Spleen (tissue), 7 donors: Measurements from ENCODE around the gene ALOX12B.

Experiments
- POLR2A ChIP-seq, 3 donors: fragments of 450-650 bp; IDR thresholded peaks; one replicate each; pipeline ENCODE4 v1.5.1; 2017; ENCODE audit warnings: antibody characterized with exemption in 3 of 3, mild to moderate bottlenecking in 1 of 3
- POLR2AphosphoS5 ChIP-seq, 3 donors: sonication (generic); formaldehyde crosslinking; IDR thresholded peaks; one replicate each; pipeline ENCODE4 v1.5.1; 2017; ENCODE audit warnings: antibody characterized with exemption in 3 of 3
- TF ChIP-seq, protein P1 (sequence below), 11 experiments: fragments of 200-600 bp in 7 of 11; fragments of 450-650 bp in 4 of 11; sonication (generic) in 4 of 11; IDR thresholded peaks in 8 of 11; conservative IDR thresholded peaks in 3 of 11; 1 replicate in 7 of 11; 2 replicates in 4 of 11; pipeline versions ENCODE4 v1.4.0 to v1.8.0; 2016 to 2021; ENCODE audit warnings: antibody characterized with exemption in 11 of 11, inconsistent platforms in 4 of 11, mild to moderate bottlenecking in 1 of 11
- donor health status: DM: no; HTN: no; CAD: no; lungs with moderate emphysema.
- donor health status: DM: no; HTN: no; CAD: no.
- donor health status: DM: no; HTN: no; CAD: no.

DNA sequence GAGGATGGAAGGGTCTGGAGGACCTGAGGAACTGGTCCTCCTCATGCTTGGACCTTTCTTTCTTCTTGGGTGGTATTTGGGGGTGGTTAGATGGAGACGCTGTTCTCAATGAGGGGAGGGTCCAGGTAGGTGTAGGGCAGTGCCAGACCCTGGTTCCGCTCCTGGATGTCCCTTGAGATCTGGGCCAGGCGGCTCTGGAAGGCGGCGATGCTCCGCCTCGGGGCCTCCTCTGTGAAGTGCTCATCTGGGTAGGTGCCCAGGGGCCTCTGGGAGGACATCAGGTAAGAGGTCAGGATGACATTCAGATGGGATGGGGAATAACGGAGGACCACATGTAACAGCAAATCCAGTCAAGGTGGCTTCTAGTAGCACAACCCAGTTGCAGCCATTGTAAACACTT lies 9.0 kb upstream of the ALOX12B start:
- TF ChIP-seq POLR2A (IDR thresholded peaks at IDR 0.05), result no peak
- TF ChIP-seq, protein P1, sequence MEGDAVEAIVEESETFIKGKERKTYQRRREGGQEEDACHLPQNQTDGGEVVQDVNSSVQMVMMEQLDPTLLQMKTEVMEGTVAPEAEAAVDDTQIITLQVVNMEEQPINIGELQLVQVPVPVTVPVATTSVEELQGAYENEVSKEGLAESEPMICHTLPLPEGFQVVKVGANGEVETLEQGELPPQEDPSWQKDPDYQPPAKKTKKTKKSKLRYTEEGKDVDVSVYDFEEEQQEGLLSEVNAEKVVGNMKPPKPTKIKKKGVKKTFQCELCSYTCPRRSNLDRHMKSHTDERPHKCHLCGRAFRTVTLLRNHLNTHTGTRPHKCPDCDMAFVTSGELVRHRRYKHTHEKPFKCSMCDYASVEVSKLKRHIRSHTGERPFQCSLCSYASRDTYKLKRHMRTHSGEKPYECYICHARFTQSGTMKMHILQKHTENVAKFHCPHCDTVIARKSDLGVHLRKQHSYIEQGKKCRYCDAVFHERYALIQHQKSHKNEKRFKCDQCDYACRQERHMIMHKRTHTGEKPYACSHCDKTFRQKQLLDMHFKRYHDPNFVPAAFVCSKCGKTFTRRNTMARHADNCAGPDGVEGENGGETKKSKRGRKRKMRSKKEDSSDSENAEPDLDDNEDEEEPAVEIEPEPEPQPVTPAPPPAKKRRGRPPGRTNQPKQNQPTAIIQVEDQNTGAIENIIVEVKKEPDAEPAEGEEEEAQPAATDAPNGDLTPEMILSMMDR (IDR thresholded peaks at IDR 0.05 in 8 of 11, conservative IDR thresholded peaks at IDR 0.05 in 3 of 11), result no peak
- TF ChIP-seq POLR2AphosphoS5 (IDR thresholded peaks at IDR 0.05), result no peak
